Endodermal cell (in vitro differentiated cells): ENCODE measurements around the gene OBSCN. TPM values are rescaled to one million over a fixed set of nuclear protein-coding genes. Genes with fewer than 3 reads are reported as not detected.

ENCODE experiments used
- DNase-seq: peaks from one replicate; pipeline ENCODE4 v3.0.0-alpha.2; 2017
- H3K27ac ChIP-seq: 2 replicates; pipeline ENCODE4 v1.5.1; 2013; ENCODE audit warnings: mild to moderate bottlenecking, low read depth, low read length, moderate library complexity
- H3K27me3 ChIP-seq: 2 replicates; pipeline ENCODE4 v1.6.1; 2013; ENCODE audit warnings: mild to moderate bottlenecking, low read length, moderate library complexity; ENCODE audit not compliant: insufficient read depth, control insufficient read depth, poor library complexity, severe bottlenecking
- H3K36me3 ChIP-seq: 2 replicates; pipeline ENCODE4 v1.7.0; 2013; ENCODE audit warnings: mild to moderate bottlenecking, low read length, moderate library complexity; ENCODE audit not compliant: control insufficient read depth, insufficient read depth
- H3K4me1 ChIP-seq: one replicate; pipeline ENCODE4 v1.7.0; 2013; ENCODE audit warnings: low read length; ENCODE audit not compliant: control insufficient read depth, insufficient read depth
- H3K4me3 ChIP-seq: 2 replicates; pipeline ENCODE4 v1.5.1; 2013; ENCODE audit warnings: mild to moderate bottlenecking, low read length, moderate library complexity
- H3K9ac ChIP-seq: 2 replicates; pipeline ENCODE4 v1.6.1; 2013; ENCODE audit warnings: mild to moderate bottlenecking, low read length, moderate library complexity; ENCODE audit not compliant: poor library complexity, severe bottlenecking; ENCODE audit errors: extremely low read depth
- H3K9me3 ChIP-seq: 2 replicates; pipeline ENCODE4 v1.6.1; 2013; ENCODE audit warnings: mild to moderate bottlenecking, low read length, moderate library complexity; ENCODE audit not compliant: control insufficient read depth
- H3K27ac Mint-ChIP-seq: 2 replicates; pipeline ENCODE4 v1.8.0; 2020; ENCODE audit warnings: mixed read lengths
- H3K27me3 Mint-ChIP-seq: 2 replicates; pipeline ENCODE4 v1.8.0; 2021; ENCODE audit warnings: mild to moderate bottlenecking, mixed read lengths; ENCODE audit not compliant: insufficient read depth
- H3K36me3 Mint-ChIP-seq: 2 replicates; pipeline ENCODE4 v1.8.0; 2020; ENCODE audit warnings: low read depth, mixed read lengths
- H3K4me1 Mint-ChIP-seq: 2 replicates; pipeline ENCODE4 v1.8.0; 2020; ENCODE audit warnings: mixed read lengths
- H3K4me3 Mint-ChIP-seq: 2 replicates; pipeline ENCODE4 v1.8.0; 2020; ENCODE audit warnings: mild to moderate bottlenecking, moderate library complexity, mixed read lengths
- H3K9me3 Mint-ChIP-seq: 2 replicates; pipeline ENCODE4 v1.8.0; 2020; ENCODE audit warnings: mild to moderate bottlenecking, mixed read lengths
- WGBS, 2 experiments: methylation state at CpG; one replicate each; pipeline versions ENCODE4 v1.1.5 to v1.1.7; 2013; ENCODE audit warnings: missing lambda C conversion rate in 2 of 2, mixed read lengths in 1 of 2; ENCODE audit not compliant: insufficient coverage in 1 of 2, insufficient read length in 1 of 2; 5-methylcytosine and 5-hydroxymethylcytosine counted together
- total RNA-seq, 2 donors: library from RNA; stranded (reverse); fragmentation: NEBNext Ultra II Directional in 1 of 2; extraction: Animal tissue kit (Norgen Biotek cat#: 25700) in 1 of 2; gene quantifications; 2 replicates in 1 of 2; 3 replicates in 1 of 2; pipeline ENCODE4 v1.2.1, GENCODE V29; 2021
- TF ChIP-seq, protein P1 (sequence below): fragments of 200-600 bp; sonication (generic); conservative IDR thresholded peaks from 2 replicates; pipeline ENCODE4 v1.5.0; 2021; ENCODE audit warnings: antibody characterized with exemption, mild to moderate bottlenecking

OBSCN gene
- total RNA-seq, 2 donors from 2014 or later = 53.7 to 68.9 TPM

DNA sequence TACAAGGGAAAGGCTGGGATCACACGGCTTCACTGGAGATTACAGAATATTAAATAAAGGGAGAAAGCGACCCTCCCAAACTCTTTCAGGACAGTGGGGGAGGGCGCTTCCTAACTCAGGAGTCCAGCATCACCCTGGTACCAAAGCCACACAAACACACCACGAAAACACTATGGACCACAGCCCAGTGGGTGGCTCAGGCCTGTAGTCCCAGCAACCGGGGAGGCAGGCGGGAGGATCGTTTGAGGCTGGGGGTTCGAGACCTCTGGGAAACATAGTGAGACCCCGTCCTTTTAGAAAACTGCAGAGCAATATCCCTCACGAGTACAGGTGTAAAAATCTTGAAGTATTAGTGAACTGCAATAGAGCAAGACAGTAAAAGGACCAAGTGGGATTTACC lies 182.8 kb downstream of the OBSCN start:
- H3K27me3 Mint-ChIP-seq = peaks cover 12% of the 10 kb centered on the region
- 92 to 93% methylated on average over 7 to 10 of the region's 10 CpGs for WGBS, 2 experiments
- H3K9ac ChIP-seq = no peak overlapping the region
- H3K4me1 ChIP-seq = no peaks in the 10 kb centered on the region
- no peaks in the 10 kb centered on the region for H3K9me3 Mint-ChIP-seq
- H3K4me1 Mint-ChIP-seq = peaks cover 6% of the 10 kb centered on the region
- peaks cover 14% of the 10 kb centered on the region for H3K36me3 ChIP-seq
- H3K4me3 ChIP-seq = no peak overlapping the region
- DNase-seq = no peak
- H3K27me3 ChIP-seq = peaks cover 8% of the 10 kb centered on the region
- H3K27ac Mint-ChIP-seq = no peak overlapping the region
- H3K4me3 Mint-ChIP-seq = no peak overlapping the region
- no peak overlapping the region for H3K27ac ChIP-seq
- peaks cover 16% of the 10 kb centered on the region for H3K36me3 Mint-ChIP-seq
- TF ChIP-seq, protein P1, sequence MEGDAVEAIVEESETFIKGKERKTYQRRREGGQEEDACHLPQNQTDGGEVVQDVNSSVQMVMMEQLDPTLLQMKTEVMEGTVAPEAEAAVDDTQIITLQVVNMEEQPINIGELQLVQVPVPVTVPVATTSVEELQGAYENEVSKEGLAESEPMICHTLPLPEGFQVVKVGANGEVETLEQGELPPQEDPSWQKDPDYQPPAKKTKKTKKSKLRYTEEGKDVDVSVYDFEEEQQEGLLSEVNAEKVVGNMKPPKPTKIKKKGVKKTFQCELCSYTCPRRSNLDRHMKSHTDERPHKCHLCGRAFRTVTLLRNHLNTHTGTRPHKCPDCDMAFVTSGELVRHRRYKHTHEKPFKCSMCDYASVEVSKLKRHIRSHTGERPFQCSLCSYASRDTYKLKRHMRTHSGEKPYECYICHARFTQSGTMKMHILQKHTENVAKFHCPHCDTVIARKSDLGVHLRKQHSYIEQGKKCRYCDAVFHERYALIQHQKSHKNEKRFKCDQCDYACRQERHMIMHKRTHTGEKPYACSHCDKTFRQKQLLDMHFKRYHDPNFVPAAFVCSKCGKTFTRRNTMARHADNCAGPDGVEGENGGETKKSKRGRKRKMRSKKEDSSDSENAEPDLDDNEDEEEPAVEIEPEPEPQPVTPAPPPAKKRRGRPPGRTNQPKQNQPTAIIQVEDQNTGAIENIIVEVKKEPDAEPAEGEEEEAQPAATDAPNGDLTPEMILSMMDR = no peak
- no peaks in the 10 kb centered on the region for H3K9me3 ChIP-seq

DNA sequence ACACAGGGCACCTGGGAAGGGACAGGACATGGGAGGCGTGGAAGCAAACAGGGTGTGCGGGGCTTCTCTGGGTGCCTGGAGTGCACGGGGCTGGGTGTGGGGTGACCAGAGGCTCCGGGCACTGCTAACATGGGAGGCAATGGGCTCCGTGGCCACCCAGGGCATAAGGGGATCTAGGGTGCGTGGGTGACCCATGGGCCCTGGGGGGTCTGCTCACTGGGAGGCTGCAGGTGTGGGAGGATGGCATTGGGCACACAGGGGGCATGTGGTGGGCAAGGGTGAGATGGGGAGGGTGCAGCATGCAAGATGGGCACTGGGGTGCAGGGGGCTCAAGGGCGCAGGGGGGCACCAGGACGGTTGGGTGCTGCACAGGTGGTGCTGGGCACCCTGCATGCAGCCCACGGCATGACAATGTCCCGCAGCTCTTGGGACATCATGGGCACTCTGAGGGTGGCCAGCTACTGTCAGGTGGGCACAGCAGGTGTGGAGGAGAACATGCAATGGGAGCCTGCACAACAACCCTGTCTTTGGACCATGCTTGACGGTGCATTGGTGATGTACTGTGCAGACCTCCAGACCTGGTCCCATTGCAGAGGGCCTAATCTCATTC lies 183.7 kb downstream of the OBSCN start:
- Histone ChIP-seq H3K4me3 (no peak overlapping the region), H3K9me3 (no peaks in the 10 kb centered on the region), H3K4me1 (no peaks in the 10 kb centered on the region), H3K27ac (no peak overlapping the region), H3K36me3 (peaks cover 23% of the 10 kb centered on the region), H3K27me3 (no peaks in the 10 kb centered on the region), H3K9ac (no peak overlapping the region)
- Mint-ChIP-seq H3K27ac (no peak overlapping the region), H3K4me1 (peaks cover 6% of the 10 kb centered on the region), H3K27me3 (peaks cover 5% of the 10 kb centered on the region), H3K36me3 (peaks cover 24% of the 10 kb centered on the region), H3K9me3 (no peaks in the 10 kb centered on the region), H3K4me3 (no peak overlapping the region)
- 91 to 100% methylated on average over 5 to 11 of the region's 11 CpGs for WGBS, 2 experiments
- no peak for DNase-seq
- TF ChIP-seq, protein P1 = no peak

DNA sequence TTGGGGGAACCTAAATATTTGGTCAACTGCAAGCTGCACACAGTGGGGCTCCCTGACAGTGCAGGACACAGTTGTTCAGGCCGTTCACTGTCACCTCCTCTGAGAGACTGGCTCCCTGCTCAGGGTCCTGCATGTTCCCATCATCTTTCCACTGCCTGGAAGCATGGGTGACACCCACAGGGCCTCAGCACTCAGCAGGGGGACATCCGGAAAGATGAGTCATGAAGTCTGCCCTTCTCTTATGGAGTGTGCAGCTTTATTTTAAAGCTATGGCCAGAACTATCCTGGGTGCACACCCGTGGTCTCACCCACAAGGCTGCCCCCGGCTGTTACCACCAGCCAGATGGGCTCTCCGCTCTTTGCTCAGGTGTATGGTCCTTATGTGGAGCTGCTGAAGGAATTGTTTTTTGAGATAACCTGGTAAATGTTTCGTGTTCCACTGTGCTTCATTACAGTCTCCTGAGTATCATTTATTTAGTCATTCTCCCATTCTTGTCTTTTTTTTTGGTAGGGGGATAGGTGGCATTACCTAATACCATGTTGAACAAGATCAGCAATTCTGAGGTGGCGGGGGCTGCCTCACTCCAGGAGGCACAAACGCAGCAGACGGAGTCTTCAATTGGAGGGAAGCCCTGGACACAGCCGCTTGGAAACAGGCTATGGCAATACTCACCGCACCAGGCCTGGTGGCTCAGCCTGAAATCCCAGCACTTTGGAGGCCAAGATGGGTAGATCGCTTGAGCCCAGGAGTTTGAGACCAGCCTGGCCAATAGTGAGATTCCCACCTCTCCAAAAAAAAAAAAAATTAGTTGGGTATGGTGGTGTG lies 184.5 kb downstream of the OBSCN start:
- TF ChIP-seq, protein P1 = no peak
- DNase-seq = no peak
- 88 to 95% methylated on average over 8 to 12 of the region's 12 CpGs for WGBS, 2 experiments
- no peaks in the 10 kb centered on the region for H3K9me3 Mint-ChIP-seq
- peaks cover 27% of the 10 kb centered on the region for H3K36me3 ChIP-seq
- no peak overlapping the region for H3K4me3 Mint-ChIP-seq
- H3K4me3 ChIP-seq = no peak overlapping the region
- H3K4me1 ChIP-seq = no peaks in the 10 kb centered on the region
- no peaks in the 10 kb centered on the region for H3K9me3 ChIP-seq
- peaks cover 3% of the 10 kb centered on the region for H3K27me3 Mint-ChIP-seq
- peaks cover 27% of the 10 kb centered on the region for H3K36me3 Mint-ChIP-seq
- no peaks in the 10 kb centered on the region for H3K27me3 ChIP-seq
- peaks cover 6% of the 10 kb centered on the region for H3K4me1 Mint-ChIP-seq
- H3K27ac Mint-ChIP-seq = no peak overlapping the region
- H3K9ac ChIP-seq = no peak overlapping the region
- H3K27ac ChIP-seq = no peak overlapping the region
